Mucosa of rectum (tissue), 2 donors: Measurements from ENCODE around the gene LIMS1.
"Not testable (repeated sequence)": the region's sequence is repeated elsewhere in the genome, so short reads cannot be mapped to it uniquely, and the experiment has no call there.

ENCODE experiments used
- H3K27ac ChIP-seq, 2 donors: one replicate each; pipeline ENCODE4 v1.7.0; 2013; ENCODE audit warnings: inconsistent platforms in 2 of 2, low read depth in 2 of 2, low read length in 2 of 2
- H3K27me3 ChIP-seq, 2 donors: one replicate each; pipeline ENCODE4 v1.7.0; 2013; ENCODE audit warnings: low read length in 2 of 2; ENCODE audit not compliant: control insufficient read depth in 2 of 2, insufficient read depth in 2 of 2
- H3K36me3 ChIP-seq, 2 donors: one replicate each; pipeline ENCODE4 v1.7.0; 2013; ENCODE audit warnings: low read length in 2 of 2; ENCODE audit not compliant: control insufficient read depth in 2 of 2, insufficient read depth in 2 of 2
- H3K4me1 ChIP-seq, 2 donors: one replicate each; pipeline ENCODE4 v1.7.0; 2013; ENCODE audit warnings: low read length in 2 of 2, mild to moderate bottlenecking in 1 of 2; ENCODE audit not compliant: control insufficient read depth in 2 of 2, insufficient read depth in 2 of 2
- H3K4me3 ChIP-seq, 2 donors: one replicate each; pipeline ENCODE4 v1.7.0; 2013; ENCODE audit warnings: low read length in 2 of 2
- H3K9ac ChIP-seq, 2 donors: one replicate each; pipeline ENCODE4 v1.7.0; 2013; ENCODE audit warnings: low read length in 2 of 2, low read depth in 1 of 2, mild to moderate bottlenecking in 1 of 2
- H3K9me3 ChIP-seq, 2 donors: one replicate each; pipeline ENCODE4 v1.7.0; 2013; ENCODE audit warnings: low read length in 2 of 2; ENCODE audit not compliant: control insufficient read depth in 2 of 2
- donor health status: healthy.
- donor health status: Normal muscosa, but diverticular disease.

The LIMS1 gene

DNA sequence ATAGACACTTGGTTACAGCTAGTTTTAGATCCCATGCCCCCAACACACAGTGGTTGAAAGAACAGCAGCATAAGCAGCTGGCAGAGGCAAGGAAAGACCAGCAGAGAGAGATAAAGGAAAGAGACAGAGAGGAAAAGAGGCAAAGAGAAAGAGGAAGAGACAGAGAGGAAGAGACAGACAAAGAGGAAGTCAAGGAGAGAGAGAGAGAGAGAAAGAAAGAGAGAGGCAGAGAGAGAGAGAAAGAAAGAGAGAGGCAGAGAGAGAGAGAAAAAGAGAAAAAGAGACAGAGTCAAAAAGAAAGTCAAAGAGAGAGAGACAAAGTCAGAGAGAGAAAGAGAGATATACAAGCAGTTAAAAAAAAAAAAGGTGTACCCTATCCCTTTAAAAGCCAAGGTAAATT lies 9.0 kb upstream of the LIMS1 start:
- not testable (repeated sequence) for H3K9ac ChIP-seq, H3K27ac ChIP-seq, H3K4me3 ChIP-seq, H3K4me1 ChIP-seq, H3K9me3 ChIP-seq, H3K36me3 ChIP-seq, H3K27me3 ChIP-seq

DNA sequence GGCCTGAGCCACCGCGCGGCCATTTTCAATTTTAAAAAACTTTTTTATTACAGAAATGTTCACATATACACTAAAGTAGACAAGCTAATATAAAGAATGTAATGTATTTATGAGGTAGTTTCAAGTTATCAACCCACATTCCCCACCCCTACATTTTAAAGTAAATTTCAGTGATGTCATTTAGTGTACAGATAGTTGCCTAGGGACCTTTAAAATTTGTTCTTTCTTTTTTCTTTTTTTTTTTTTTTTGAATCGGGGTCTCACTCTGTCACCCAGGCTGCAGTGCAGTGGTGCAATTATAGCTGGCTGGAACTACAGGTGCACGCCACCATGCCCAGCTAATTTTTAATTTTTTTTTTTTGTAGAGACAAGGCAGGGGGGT lies 2.6 kb upstream of the LIMS1 start:
- no peak overlapping the region for H3K9ac ChIP-seq
- peaks cover 5 to 6% of the 10 kb centered on the region in 2 donors for H3K4me1 ChIP-seq
- no peaks in the 10 kb centered on the region for H3K36me3 ChIP-seq
- H3K4me3 ChIP-seq, result no peak overlapping the region
- no peaks in the 10 kb centered on the region for H3K9me3 ChIP-seq
- no peak overlapping the region for H3K27ac ChIP-seq
- H3K27me3 ChIP-seq, result no peaks in the 10 kb centered on the region

DNA sequence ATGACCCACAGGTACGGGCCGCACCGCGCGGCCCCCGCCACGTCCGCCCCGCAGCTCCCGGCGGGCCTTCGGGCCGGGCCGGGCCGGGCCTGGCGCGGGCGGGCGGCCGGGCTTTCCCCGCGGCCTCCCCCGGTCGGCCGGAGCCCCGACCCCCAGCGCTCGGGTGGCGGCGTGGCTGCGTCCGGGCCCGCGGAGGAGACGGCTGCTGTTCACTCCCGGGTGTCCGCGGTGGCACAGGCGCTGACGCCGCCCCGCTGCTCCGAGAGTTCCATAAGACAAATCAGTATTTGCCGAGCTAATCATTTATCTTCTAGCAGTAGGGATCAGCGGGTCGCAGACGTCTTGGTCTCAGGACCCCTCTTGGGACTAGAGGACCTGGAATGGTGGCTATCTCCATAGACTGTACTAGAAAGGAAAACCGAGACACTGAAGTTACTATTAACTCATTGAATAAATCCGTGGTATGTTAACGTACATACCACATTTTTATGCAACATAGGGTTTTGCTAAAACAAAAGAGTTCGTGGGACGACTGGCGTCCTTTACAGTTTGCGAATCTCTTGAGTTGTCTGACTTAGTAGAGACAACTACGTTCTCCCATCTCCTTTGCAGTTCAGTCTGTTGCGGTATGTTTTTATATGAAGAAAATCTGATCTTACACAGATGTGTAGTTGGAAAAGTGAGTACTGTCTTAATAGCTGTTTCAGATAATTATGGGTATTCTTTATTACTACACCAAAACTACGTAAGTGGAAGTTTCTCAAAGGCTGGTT lies 500 bp downstream of the LIMS1 start:
- Histone ChIP-seq H3K27ac (peak overlapping the region; percentile 81 to 83), H3K4me3 (peak overlapping the region; percentile 72 to 95), H3K4me1 (peaks cover 8 to 10% of the 10 kb centered on the region in 2 donors), H3K9me3 (no peaks in the 10 kb centered on the region), H3K36me3 (no peaks in the 10 kb centered on the region), H3K9ac (peak overlapping the region; percentile 74 to 88), H3K27me3 (no peaks in the 10 kb centered on the region)

DNA sequence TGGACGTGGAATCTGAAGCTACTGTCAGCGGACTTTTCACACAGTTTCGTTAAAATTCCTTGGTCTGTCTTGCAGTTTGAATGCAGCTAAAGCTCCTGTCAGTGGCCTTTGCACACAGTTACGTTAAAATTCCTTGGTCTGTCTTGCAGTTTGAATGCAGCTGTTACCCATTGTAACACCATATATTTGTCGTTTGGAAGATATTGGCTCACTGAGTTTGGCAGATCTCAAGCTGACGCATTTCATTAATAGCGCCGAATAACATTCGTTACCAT lies 1.0 kb downstream of the LIMS1 start:
- H3K9ac ChIP-seq, result peak overlapping the region; percentile 74 to 88
- peak overlapping the region; percentile 81 to 83 for H3K27ac ChIP-seq

DNA sequence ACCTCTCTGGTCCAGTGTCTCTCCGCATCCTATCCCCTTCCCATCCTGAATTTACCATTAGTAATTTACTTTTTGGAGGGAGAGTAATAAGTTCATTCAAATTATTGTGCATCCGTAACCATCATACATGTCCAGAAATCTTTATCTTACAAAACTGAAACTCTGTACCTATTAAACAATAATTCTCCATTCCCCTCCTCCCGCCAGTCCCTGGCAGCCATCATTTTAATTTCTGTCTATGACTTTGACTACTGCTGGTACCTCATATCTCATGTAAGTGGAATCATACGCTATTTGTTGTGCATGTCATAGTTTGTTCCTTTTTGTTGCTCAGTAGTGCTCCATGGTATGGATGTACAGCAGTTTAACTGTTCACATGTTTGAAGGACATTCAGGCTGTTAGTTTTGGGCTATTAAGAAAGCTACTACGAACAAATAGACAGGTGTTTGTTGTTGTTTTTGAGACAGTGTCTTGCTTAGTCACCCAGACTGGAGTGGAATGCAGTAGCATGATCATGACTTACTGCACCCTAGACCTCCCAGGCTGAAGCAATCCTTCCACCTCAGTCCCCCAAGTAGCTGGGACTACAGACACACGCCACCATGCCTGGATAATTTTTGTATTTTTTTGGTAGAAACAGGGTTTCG lies 2.0 kb downstream of the LIMS1 start:
- H3K36me3 ChIP-seq, result no peaks in the 10 kb centered on the region
- H3K9me3 ChIP-seq, result no peaks in the 10 kb centered on the region
- H3K27ac ChIP-seq, result no peak overlapping the region
- peak overlapping the region; percentile 17 to 74 for H3K9ac ChIP-seq
- peak overlapping the region in 1 of 2 donors; percentile 95 for H3K4me3 ChIP-seq
- no peaks in the 10 kb centered on the region for H3K27me3 ChIP-seq
- peaks cover 10 to 13% of the 10 kb centered on the region in 2 donors for H3K4me1 ChIP-seq

More for the DNA sequence above, 1.0 kb downstream of the LIMS1 start:
- Histone ChIP-seq H3K4me3 (peak overlapping the region; percentile 72 to 95), H3K9me3 (no peaks in the 10 kb centered on the region), H3K4me1 (peaks cover 8 to 10% of the 10 kb centered on the region in 2 donors), H3K36me3 (no peaks in the 10 kb centered on the region), H3K27me3 (no peaks in the 10 kb centered on the region)

DNA sequence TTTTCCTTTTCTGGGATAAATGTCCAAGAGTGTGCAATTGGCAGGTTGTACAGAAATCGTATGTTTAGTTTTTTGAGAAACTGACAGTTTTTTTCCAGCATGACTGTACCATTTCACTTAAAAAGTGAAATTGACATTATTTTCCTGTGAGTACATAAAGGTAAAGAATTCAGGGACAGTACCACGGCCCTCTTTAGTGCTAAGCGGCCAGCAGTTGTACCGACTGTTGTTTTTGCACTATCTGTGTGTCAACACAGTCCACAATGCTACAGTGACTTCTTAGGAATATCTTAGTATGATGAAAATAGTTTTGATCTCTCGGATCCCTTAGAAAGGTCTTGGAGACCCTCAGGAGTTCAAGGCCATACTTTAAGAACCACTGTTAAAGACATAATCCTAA lies 2.6 kb downstream of the LIMS1 start:
- H3K4me3 ChIP-seq, result no peak overlapping the region
- no peaks in the 10 kb centered on the region for H3K9me3 ChIP-seq
- peaks cover 14 to 17% of the 10 kb centered on the region in 2 donors for H3K4me1 ChIP-seq
- no peaks in the 10 kb centered on the region for H3K36me3 ChIP-seq
- H3K27me3 ChIP-seq, result no peaks in the 10 kb centered on the region
- H3K9ac ChIP-seq, result no peak overlapping the region
- no peak overlapping the region for H3K27ac ChIP-seq

DNA sequence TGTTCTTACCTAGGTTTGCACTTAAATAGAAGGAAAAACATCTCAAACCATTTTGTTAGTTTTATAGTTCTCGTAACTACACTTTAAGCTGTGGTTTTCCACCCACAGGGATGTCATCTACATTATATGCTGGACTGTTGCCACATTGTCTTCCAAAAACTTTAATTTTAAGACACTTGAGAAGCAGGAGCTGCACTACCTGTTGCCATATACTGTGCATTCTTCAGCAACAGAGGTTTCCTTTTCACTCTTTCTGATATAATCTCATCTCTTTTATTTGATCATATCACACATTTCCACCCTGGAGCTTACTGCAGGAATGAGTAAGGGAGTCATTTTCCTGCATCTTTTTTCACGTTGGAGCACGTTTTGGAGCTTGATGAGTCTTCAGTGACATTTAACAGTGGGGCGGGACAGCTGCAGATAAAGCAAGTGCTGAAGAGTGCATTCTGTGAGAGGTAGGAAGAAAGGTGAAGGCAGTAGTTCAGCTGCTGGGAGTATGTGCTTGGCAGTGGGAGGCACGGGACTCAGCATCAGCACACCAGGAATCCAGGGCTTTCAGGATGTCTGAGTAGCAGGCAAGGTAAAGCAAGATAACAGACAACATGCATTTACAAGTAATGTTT lies 3.8 kb downstream of the LIMS1 start:
- H3K4me1 ChIP-seq, result peaks cover 14 to 17% of the 10 kb centered on the region in 2 donors
- no peaks in the 10 kb centered on the region for H3K36me3 ChIP-seq

DNA sequence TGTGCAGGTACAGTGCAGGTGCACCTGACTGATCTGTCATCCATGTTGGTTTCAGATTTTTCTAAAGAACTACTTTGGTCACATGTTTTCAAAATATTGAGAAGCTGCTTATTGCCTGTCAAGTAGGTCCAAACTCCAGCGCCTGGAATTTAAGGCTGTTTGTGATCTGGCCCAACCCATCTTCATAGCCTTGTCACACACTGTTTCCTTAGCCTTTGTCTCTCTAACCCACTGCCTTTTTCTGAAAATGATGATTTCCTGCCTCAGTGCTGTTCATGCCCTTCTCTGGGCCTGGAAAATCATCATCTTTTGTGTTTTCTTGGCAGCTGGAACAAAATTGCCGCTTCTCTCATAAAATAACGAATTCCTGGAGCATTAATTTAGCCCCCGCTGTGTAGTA lies 7.2 kb downstream of the LIMS1 start:
- H3K36me3 ChIP-seq, result no peaks in the 10 kb centered on the region
- peak overlapping the region in 1 of 2 donors; percentile 11 for H3K27ac ChIP-seq
- H3K4me3 ChIP-seq, result no peak overlapping the region
- no peak overlapping the region for H3K9ac ChIP-seq
- peaks cover 8 to 15% of the 10 kb centered on the region in 2 donors for H3K4me1 ChIP-seq
- no peaks in the 10 kb centered on the region for H3K9me3 ChIP-seq
- H3K27me3 ChIP-seq, result no peaks in the 10 kb centered on the region

More for the DNA sequence above, 3.8 kb downstream of the LIMS1 start:
- H3K27ac ChIP-seq, result no peak overlapping the region
- H3K27me3 ChIP-seq, result no peaks in the 10 kb centered on the region
- H3K4me3 ChIP-seq, result no peak overlapping the region
- H3K9me3 ChIP-seq, result no peaks in the 10 kb centered on the region
- no peak overlapping the region for H3K9ac ChIP-seq

DNA sequence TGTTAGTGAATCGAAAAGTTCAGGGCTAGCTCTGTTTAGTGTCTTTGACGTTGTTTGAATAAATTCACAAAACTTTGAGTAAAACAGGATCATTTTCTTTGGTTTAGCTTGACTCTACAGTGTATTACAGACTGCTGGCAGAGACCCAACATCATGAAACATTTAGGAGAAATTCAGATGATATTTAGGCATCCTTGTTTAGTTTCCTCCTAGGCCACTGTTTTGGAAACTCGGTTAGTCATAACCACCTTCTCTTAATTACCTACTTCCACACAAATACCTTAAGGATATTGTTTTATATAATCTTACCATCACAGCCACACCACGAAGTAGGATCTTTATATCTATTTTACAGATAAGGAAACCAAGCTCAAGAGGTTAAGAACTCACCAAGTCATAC lies 7.8 kb downstream of the LIMS1 start:
- Histone ChIP-seq H3K9ac (no peak overlapping the region), H3K36me3 (no peaks in the 10 kb centered on the region), H3K9me3 (no peaks in the 10 kb centered on the region), H3K4me1 (peaks cover 8 to 14% of the 10 kb centered on the region in 2 donors), H3K27me3 (no peaks in the 10 kb centered on the region), H3K27ac (peak overlapping the region in 1 of 2 donors; percentile 8), H3K4me3 (no peak overlapping the region)

DNA sequence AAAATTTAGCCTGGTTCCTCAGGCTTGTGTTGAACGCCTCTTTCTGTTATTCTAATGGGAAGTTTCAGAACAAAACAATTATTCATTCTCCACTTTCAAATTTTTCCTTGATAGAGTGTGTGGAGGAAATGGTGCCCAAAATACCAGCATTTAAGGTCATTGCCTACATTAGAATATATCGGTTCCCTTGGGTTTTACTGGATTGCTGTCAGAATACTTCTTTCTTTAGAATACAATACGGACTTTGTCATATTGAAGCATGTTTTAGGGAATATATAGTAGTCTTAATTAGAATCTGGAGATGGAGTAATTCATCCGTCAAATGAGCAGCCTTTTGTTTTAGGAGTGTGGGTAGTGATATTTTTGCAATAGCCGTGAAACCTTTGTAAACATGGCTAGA lies 13.3 kb downstream of the LIMS1 start:
- Histone ChIP-seq H3K4me3 (no peak overlapping the region), H3K27ac (no peak overlapping the region), H3K9ac (no peak overlapping the region), H3K27me3 (no peaks in the 10 kb centered on the region), H3K9me3 (no peaks in the 10 kb centered on the region), H3K4me1 (peaks cover 0 to 2% of the 10 kb centered on the region in 2 donors), H3K36me3 (no peaks in the 10 kb centered on the region)
